ENCODE measurements around the gene MON2. TPM values are rescaled to one million over a fixed set of nuclear protein-coding genes. Genes with fewer than 3 reads are reported as not detected.
"Not testable (repeated sequence)": the region's sequence is repeated elsewhere in the genome, so short reads cannot be mapped to it uniquely, and the experiment has no call there.

Gene MON2
- total RNA-seq, 2 experiments from 2014 or later: 24.1 to 24.2 TPM

- CTCF ChIA-PET: no interaction called here
- POLR2A ChIA-PET: no interaction called here
These were observed 67.1 kb downstream of the MON2 start for GRCh38 chr12:62533755-62534107.

- ChIA-PET POLR2A (no interaction called here), CTCF (no interaction called here)
These were observed 69.9 kb downstream of the MON2 start for GRCh38 chr12:62536546-62536945.

- POLR2A ChIA-PET: no interaction called here
- CTCF ChIA-PET: no interaction called here
These were observed 70.9 kb downstream of the MON2 start for GRCh38 chr12:62537551-62537950.

- POLR2A ChIA-PET: no interaction called here
- CTCF ChIA-PET: no interaction called here
These were observed 73.7 kb downstream of the MON2 start for GRCh38 chr12:62540354-62540753.

- ChIA-PET POLR2A (no interaction called here), CTCF (interaction anchor here (1.5 kb wide), 1 partner anchor 77 kb away, joined by 4 read pairs; no protein-coding TSS in a partner anchor)
These were observed 76.2 kb downstream of the MON2 start for GRCh38 chr12:62542814-62543213.

- ChIA-PET POLR2A (no interaction called here), CTCF (interaction anchor here (1.5 kb wide), 1 partner anchor 78 kb away, joined by 4 read pairs; no protein-coding TSS in a partner anchor)
These were observed 76.7 kb downstream of the MON2 start for GRCh38 chr12:62543324-62543723.

- CTCF ChIA-PET: interaction anchor here (1.5 kb wide), 1 partner anchor 78 kb away, joined by 4 read pairs; no protein-coding TSS in a partner anchor
These were observed 77.1 kb downstream of the MON2 start for GRCh38 chr12:62543741-62544140.

GRCh38 chr12:62552906-62553556, 86.4 kb downstream of the MON2 start:
- CTCF ChIA-PET: no interaction called here
- POLR2A ChIA-PET: no interaction called here

More at GRCh38 chr12:62543741-62544140, 77.1 kb downstream of the MON2 start:
- POLR2A ChIA-PET: no interaction called here

GRCh38 chr12:62559366-62559765, 92.7 kb downstream of the MON2 start:
- CTCF ChIA-PET: not testable (repeated sequence)

GRCh38 chr12:62562846-62563245, 96.2 kb downstream of the MON2 start:
- POLR2A ChIA-PET: no interaction called here
- CTCF ChIA-PET: interaction anchor here (0.7 kb wide), 1 partner anchor 12 kb away, joined by 3 read pairs; no protein-coding TSS in a partner anchor

More at GRCh38 chr12:62559366-62559765, 92.7 kb downstream of the MON2 start:
- POLR2A ChIA-PET: not testable (repeated sequence)

- ChIA-PET CTCF (interaction anchor here (0.6 kb wide), 2 partner anchors 20 to 224 kb away, joined by 3 read pairs; no protein-coding TSS in a partner anchor), POLR2A (no interaction called here)
These were observed 108.4 kb downstream of the MON2 start for GRCh38 chr12:62575036-62575435.

- ChIA-PET POLR2A (no interaction called here), CTCF (no interaction called here)
These were observed 109.9 kb downstream of the MON2 start for GRCh38 chr12:62576503-62576902.

GRCh38 chr12:62578726-62579125, 112.1 kb downstream of the MON2 start:
- ChIA-PET CTCF (no interaction called here), POLR2A (no interaction called here)

- POLR2A ChIA-PET: no interaction called here
These were observed 114.8 kb downstream of the MON2 start for GRCh38 chr12:62581288-62582064.

GRCh38 chr12:62582065-62582366, 115.4 kb downstream of the MON2 start:
- ChIA-PET POLR2A (interaction anchor here (0.6 kb wide), 1 partner anchor 178 kb away, joined by 3 read pairs; no protein-coding TSS in a partner anchor), CTCF (interaction anchor here (0.7 to 2.4 kb wide), 7 partner anchors 8 to 221 kb away, joined by 3 to 14 read pairs (median 3); no protein-coding TSS in a partner anchor)

More at GRCh38 chr12:62581288-62582064, 114.8 kb downstream of the MON2 start:
- CTCF ChIA-PET: interaction anchor here (0.6 to 2.4 kb wide), 8 partner anchors 10 to 216 kb away, joined by 3 to 14 read pairs (median 3); no protein-coding TSS in a partner anchor

- POLR2A ChIA-PET: no interaction called here
These were observed 118.0 kb downstream of the MON2 start for GRCh38 chr12:62584619-62585018.

GRCh38 chr12:62586850-62587249, 120.2 kb downstream of the MON2 start:
- ChIA-PET CTCF (interaction anchor here (0.6 kb wide), 1 partner anchor 52 kb away, joined by 4 read pairs; no protein-coding TSS in a partner anchor), POLR2A (no interaction called here)

More at GRCh38 chr12:62584619-62585018, 118.0 kb downstream of the MON2 start:
- CTCF ChIA-PET: no interaction called here

- ChIA-PET POLR2A (no interaction called here), CTCF (no interaction called here)
These were observed 122.3 kb downstream of the MON2 start for GRCh38 chr12:62588916-62589315.

GRCh38 chr12:62597253-62597652, 130.6 kb downstream of the MON2 start:
- POLR2A ChIA-PET: no interaction called here

GRCh38 chr12:62598846-62599245, 132.2 kb downstream of the MON2 start:
- POLR2A ChIA-PET: no interaction called here
- CTCF ChIA-PET: no interaction called here

More at GRCh38 chr12:62597253-62597652, 130.6 kb downstream of the MON2 start:
- CTCF ChIA-PET: no interaction called here

GRCh38 chr12:62599854-62600437, 133.3 kb downstream of the MON2 start:
- ChIA-PET POLR2A (no interaction called here), CTCF (no interaction called here)
